ENCODE data around the gene RALGPS1. TPM values are rescaled to one million over a fixed set of nuclear protein-coding genes. Genes with fewer than 3 reads are reported as not detected.

Gene RALGPS1
- total RNA-seq, 2 experiments from 2014 or later, result 1.9 to 2.2 TPM

DNA sequence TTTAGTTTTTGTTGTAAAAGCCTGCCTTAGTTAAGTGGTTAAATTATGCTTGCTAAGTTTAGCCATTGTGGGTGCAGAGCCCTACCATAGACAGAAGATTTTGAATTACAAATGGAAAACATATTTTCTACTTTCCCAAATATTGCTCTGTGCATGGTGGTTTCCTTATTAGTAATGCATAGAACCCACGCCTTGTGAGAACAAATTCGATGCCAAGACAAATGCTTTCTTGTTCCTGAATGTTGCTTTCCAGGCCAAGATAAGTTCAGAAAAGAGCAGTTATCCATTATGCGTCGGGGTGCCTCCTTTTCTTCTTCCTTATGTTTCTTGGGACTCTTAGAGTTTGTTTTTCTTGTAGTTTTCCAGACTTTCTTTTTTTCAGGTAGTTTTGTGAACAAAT is 319.0 kb downstream of the RALGPS1 start:
- ChIA-PET POLR2A (no interaction called here), CTCF (interaction anchor here (1.5 kb wide), 1 partner anchor 24 kb away, joined by 3 read pairs; no protein-coding TSS in a partner anchor)
- H3K4me3 Mint-ChIP-seq, result no peak overlapping the region
- no peaks in the 10 kb centered on the region for H3K36me3 Mint-ChIP-seq (ENCODE audit: low read depth)
- no peaks in the 10 kb centered on the region for H3K4me1 Mint-ChIP-seq (ENCODE audit: low read depth)
- no peak for ATAC-seq
- no peak for DNase-seq
- H3K27me3 Mint-ChIP-seq, result peaks cover 19% of the 10 kb centered on the region
- TF ChIP-seq, protein P1, sequence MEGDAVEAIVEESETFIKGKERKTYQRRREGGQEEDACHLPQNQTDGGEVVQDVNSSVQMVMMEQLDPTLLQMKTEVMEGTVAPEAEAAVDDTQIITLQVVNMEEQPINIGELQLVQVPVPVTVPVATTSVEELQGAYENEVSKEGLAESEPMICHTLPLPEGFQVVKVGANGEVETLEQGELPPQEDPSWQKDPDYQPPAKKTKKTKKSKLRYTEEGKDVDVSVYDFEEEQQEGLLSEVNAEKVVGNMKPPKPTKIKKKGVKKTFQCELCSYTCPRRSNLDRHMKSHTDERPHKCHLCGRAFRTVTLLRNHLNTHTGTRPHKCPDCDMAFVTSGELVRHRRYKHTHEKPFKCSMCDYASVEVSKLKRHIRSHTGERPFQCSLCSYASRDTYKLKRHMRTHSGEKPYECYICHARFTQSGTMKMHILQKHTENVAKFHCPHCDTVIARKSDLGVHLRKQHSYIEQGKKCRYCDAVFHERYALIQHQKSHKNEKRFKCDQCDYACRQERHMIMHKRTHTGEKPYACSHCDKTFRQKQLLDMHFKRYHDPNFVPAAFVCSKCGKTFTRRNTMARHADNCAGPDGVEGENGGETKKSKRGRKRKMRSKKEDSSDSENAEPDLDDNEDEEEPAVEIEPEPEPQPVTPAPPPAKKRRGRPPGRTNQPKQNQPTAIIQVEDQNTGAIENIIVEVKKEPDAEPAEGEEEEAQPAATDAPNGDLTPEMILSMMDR (IDR thresholded peaks at IDR 0.05), result no peak
- no peak overlapping the region for H3K27ac Mint-ChIP-seq
- intact Hi-C loops (cut with micrococcal nuclease), result no loop called here
- no peaks in the 10 kb centered on the region for H3K9me3 Mint-ChIP-seq

DNA sequence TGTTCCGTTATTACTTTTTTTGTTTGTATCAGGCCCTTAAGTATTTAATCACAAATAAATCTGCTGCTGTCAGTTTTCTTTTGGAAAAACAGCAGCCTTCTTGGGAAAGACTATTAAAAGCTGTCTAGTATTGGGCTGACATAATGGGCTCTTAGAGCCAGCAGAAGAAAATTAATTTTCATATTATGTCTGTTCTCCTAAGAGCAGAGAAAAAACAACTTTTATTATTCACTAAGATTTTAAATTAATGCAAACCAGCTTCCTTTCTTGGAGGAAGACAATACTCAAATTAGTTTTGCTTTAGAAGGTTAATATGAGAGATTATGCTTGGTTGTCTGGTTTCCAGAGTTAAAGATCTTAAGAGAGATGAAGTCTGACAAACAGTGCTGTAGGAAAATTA is 319.4 kb downstream of the RALGPS1 start:
- H3K9me3 Mint-ChIP-seq, result no peaks in the 10 kb centered on the region
- ChIA-PET POLR2A (no interaction called here), CTCF (interaction anchor here (1.5 kb wide), 1 partner anchor 24 kb away, joined by 3 read pairs; no protein-coding TSS in a partner anchor)
- H3K4me1 Mint-ChIP-seq (ENCODE audit: low read depth), result no peaks in the 10 kb centered on the region
- no peaks in the 10 kb centered on the region for H3K36me3 Mint-ChIP-seq (ENCODE audit: low read depth)
- no peak overlapping the region for H3K4me3 Mint-ChIP-seq
- no peak for DNase-seq
- intact Hi-C loops (cut with micrococcal nuclease), result no loop called here
- TF ChIP-seq, protein P1 (IDR thresholded peaks at IDR 0.05), result no peak
- ATAC-seq, result no peak
- H3K27me3 Mint-ChIP-seq, result peaks cover 19% of the 10 kb centered on the region
- H3K27ac Mint-ChIP-seq, result no peak overlapping the region

DNA sequence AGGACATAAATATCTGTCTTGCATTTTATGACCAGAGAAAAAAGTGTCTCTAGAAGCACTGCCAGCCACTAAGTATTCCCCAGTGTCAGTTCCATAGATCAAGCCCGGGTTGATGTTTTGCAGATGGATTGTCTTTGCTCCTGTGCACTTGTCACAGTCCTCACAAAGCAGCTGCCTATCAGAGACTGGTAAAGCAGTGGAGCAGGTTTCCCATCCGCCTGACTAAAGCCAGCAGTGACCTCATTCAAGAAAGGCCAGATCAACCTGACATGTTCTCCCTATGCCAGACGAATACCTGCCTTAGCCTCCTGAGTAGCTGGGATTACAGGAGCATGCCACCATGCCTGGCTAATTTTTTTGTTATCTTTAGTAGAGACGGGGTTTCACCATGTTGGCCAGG is 323.2 kb downstream of the RALGPS1 start:
- intact Hi-C loops (cut with micrococcal nuclease), result no loop called here
- POLR2A ChIA-PET, result interaction anchor here (1.2 kb wide), 1 partner anchor 11 kb away, joined by 4 read pairs; no protein-coding TSS in a partner anchor
- H3K36me3 Mint-ChIP-seq (ENCODE audit: low read depth), result no peaks in the 10 kb centered on the region
- H3K9me3 Mint-ChIP-seq, result no peaks in the 10 kb centered on the region
- no peak for DNase-seq
- H3K27ac Mint-ChIP-seq, result no peak overlapping the region
- CTCF ChIA-PET, result no interaction called here
- H3K4me3 Mint-ChIP-seq, result no peak overlapping the region
- no peak for ATAC-seq
- no peaks in the 10 kb centered on the region for H3K4me1 Mint-ChIP-seq (ENCODE audit: low read depth)
- H3K27me3 Mint-ChIP-seq, result peaks cover 10% of the 10 kb centered on the region
- TF ChIP-seq, protein P1 (IDR thresholded peaks at IDR 0.05), result no peak

DNA sequence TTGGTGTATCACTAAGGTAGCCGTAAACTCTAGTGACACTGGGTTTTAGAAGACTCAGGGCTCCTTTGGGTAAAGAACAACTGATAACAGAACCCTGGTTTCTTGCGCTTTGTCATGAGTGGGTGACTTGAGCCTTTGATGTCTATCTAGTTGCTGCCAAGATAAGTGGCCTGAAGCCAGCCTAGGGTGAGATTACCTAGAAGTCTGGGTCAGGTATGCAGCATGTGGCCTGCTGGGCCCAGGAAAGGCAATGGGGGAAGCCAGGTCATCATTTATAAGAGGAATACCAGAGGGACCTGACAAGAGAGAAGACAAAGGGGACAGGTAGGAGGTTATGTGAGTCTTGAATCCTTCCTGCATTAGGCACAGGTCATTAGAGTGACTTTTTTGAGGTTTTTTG is 326.8 kb downstream of the RALGPS1 start:
- no peak overlapping the region for H3K27ac Mint-ChIP-seq
- H3K9me3 Mint-ChIP-seq, result no peaks in the 10 kb centered on the region
- no peak for ATAC-seq
- H3K36me3 Mint-ChIP-seq (ENCODE audit: low read depth), result no peaks in the 10 kb centered on the region
- POLR2A ChIA-PET, result no interaction called here
- H3K4me1 Mint-ChIP-seq (ENCODE audit: low read depth), result peaks cover 4% of the 10 kb centered on the region
- no peak overlapping the region for H3K4me3 Mint-ChIP-seq
- CTCF ChIA-PET, result no interaction called here
- intact Hi-C loops (cut with micrococcal nuclease), result no loop called here
- TF ChIP-seq, protein P1 (IDR thresholded peaks at IDR 0.05), result no peak
- peaks cover 6% of the 10 kb centered on the region for H3K27me3 Mint-ChIP-seq
- DNase-seq, result no peak

DNA sequence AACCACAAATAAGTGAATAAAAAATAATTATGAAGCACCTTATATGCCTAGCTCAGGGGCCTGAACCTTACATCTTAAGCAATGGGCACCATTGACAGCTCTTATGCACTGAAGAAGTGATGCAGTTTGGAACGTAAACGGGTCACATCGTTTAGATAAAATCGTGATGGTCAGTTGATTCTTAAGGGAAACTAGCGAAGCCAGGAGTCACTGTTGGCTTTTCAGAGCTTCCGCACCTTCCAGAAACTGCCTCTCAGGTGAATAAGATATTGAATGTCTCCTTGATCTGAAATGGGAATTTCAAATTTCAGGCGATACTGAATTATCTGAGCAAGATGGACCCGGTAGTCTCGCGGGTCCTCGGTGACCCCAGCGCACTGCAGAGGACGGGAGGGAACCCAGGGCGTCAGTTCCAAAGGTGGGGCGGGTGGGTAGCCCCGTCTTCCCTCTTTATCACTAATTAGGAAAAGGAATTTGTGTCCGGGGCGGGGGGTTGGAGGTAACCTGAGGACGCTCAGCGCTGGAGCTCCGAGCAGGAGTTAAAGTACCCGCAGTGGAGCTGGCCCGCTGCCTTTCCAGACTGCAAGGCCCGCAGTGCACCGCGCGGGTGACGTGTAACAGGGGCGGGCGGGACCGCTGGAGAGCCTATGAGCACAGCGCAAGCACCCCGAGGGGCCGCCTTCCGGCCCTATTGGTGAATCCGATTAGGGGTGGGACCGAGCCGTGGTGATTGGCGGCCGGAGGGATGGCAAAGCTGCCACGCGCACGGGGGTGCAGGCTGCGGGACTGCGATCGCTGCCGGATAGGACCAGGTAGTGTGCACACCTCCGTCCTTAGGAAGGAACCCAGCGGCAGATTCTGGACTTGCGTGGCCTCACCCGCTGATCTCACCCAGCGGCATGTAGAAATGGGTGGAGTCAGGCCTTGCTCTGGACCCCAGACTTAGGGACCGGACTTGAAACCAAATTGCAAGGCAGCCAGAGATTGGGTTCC is 330.3 kb downstream of the RALGPS1 start:
- peak; percentile 98 for DNase-seq
- ChIA-PET CTCF (interaction anchor here (1.0 to 1.3 kb wide), 6 partner anchors 18 to 303 kb away, joined by 3 to 5 read pairs (median 3); no protein-coding TSS in a partner anchor), POLR2A (interaction anchor here (0.8 to 1.5 kb wide), 5 partner anchors 9 to 206 kb away, joined by 3 to 6 read pairs (median 4); partner anchors contain the start of genes LRSAM1 and RPL12)
- peaks cover 6% of the 10 kb centered on the region for H3K27me3 Mint-ChIP-seq
- no peaks in the 10 kb centered on the region for H3K9me3 Mint-ChIP-seq
- H3K27ac Mint-ChIP-seq, result peak overlapping the region; percentile 52
- H3K36me3 Mint-ChIP-seq (ENCODE audit: low read depth), result no peaks in the 10 kb centered on the region
- TF ChIP-seq, protein P1 (IDR thresholded peaks at IDR 0.05), result no peak
- H3K4me1 Mint-ChIP-seq (ENCODE audit: low read depth), result peaks cover 4% of the 10 kb centered on the region
- H3K4me3 Mint-ChIP-seq, result peak overlapping the region; percentile 84
- ATAC-seq, result peak; percentile 100
- intact Hi-C loops (cut with micrococcal nuclease), result no loop called here
